ENCODE results near the gene TSPAN14. TPM values are rescaled to one million over a fixed set of nuclear protein-coding genes. Genes with fewer than 3 reads are reported as not detected.

Gene TSPAN14
- total and polyA plus RNA-seq, 2 of the 13 experiments (the other 11 are each of a cell fraction or from before 2014, with no cell fraction given): 24.1 to 80.6 TPM

- no peak for TF ChIP-seq ZNF691 (CRISPR knock-in tag; IDR thresholded peaks at IDR 0.05; ENCODE audit: borderline replicate concordance, low read depth)
- TF ChIP-seq JUND (CRISPR knock-in tag; IDR thresholded peaks at IDR 0.05): 0 out of 2 replicates have a peak, but pooled peaks have one; percentile 20
- no peak for TF ChIP-seq ZNF253 (CRISPR knock-in tag; IDR thresholded peaks at IDR 0.05; ENCODE audit: borderline replicate concordance)
- TF ChIP-seq ZBTB37 (CRISPR knock-in tag; IDR thresholded peaks at IDR 0.05): 0 out of 2 replicates have a peak, but pooled peaks have one; percentile 34
- no peak for TF ChIP-seq RERE (CRISPR knock-in tag; IDR thresholded peaks at IDR 0.05; ENCODE audit: low read depth)
- no peak for TF ChIP-seq ZNF558 (CRISPR knock-in tag; IDR thresholded peaks at IDR 0.05; ENCODE audit: borderline replicate concordance)
- no peak for TF ChIP-seq FOXP1 (IDR thresholded peaks at IDR 0.05)
- peak; percentile 68; the same call in 1 of the 2 replicates for TF ChIP-seq FOXP1 (CRISPR knock-in tag; IDR thresholded peaks at IDR 0.05)
- TF ChIP-seq NFYC (CRISPR knock-in tag; IDR thresholded peaks at IDR 0.05): no peak
- no peak for TF ChIP-seq ATAD3A (CRISPR knock-in tag; IDR thresholded peaks at IDR 0.05)
- TF ChIP-seq RBM22 (optimal IDR thresholded peaks at IDR 0.05; ENCODE audit: low read length): peak; percentile 47
- TF ChIP-seq STAT6 (CRISPR knock-in tag; IDR thresholded peaks at IDR 0.05; ENCODE audit: borderline replicate concordance): no peak
- TF ChIP-seq ZNF143 (CRISPR knock-in tag; IDR thresholded peaks at IDR 0.05): peak; percentile 78
- no peak; the same call in 1 of the 2 replicates for TF ChIP-seq ZKSCAN8 (CRISPR knock-in tag; IDR thresholded peaks at IDR 0.05; ENCODE audit: borderline replicate concordance)
- no peak for TF ChIP-seq TSC22D2 (CRISPR knock-in tag; IDR thresholded peaks at IDR 0.05; ENCODE audit: borderline replicate concordance)
- no peak for TF ChIP-seq NFE2 (CRISPR knock-in tag; IDR thresholded peaks at IDR 0.05)
- no peak for TF ChIP-seq REXO4 (CRISPR knock-in tag; IDR thresholded peaks at IDR 0.05; ENCODE audit: borderline replicate concordance)
- peak; percentile 45 for TF ChIP-seq BCL6 (CRISPR knock-in tag; IDR thresholded peaks at IDR 0.05)
- TF ChIP-seq ZNF367 (CRISPR knock-in tag; IDR thresholded peaks at IDR 0.05; ENCODE audit: borderline replicate concordance): no peak
- TF ChIP-seq TCF7 (IDR thresholded peaks at IDR 0.05; ENCODE audit: low read depth): peak; percentile 56
Measured at GRCh38 chr10:80491251-80492102, 37.4 kb downstream of the TSPAN14 start (continued).
